ENCODE measurements around the gene PSMA8. TPM values are rescaled to one million over a fixed set of nuclear protein-coding genes. Genes with fewer than 3 reads are reported as not detected.

PSMA8 gene
- total and polyA plus RNA-seq, 7 experiments from 2014 or later: 0.19 to 1.6 (median 0.59) TPM

GRCh38 chr18:26205318-26205717 lies 71.6 kb downstream of the PSMA8 start:
- H3K36me3 Mint-ChIP-seq: peaks cover 0 to 5% (median 0%) of the 10 kb centered on the region in 5 donors
- ChIA-PET POLR2A (no interaction called here), CTCF (no interaction called here)
- intact Hi-C loops (cut with micrococcal nuclease): no loop called here
- Histone ChIP-seq H3K4me3 (ENCODE audit: low read length) (no peak overlapping the region), H3K27me3 (ENCODE audit: control insufficient read depth in 2 of 2, insufficient read depth in 2 of 2, low read length in 2 of 2) (no peaks in the 10 kb centered on the region), H3K36me3 (ENCODE audit: control insufficient read depth in 2 of 3, insufficient read depth in 3 of 3, low read length in 3 of 3) (no peaks in the 10 kb centered on the region), H3K9me3 (ENCODE audit: control insufficient read depth in 2 of 3, low read length in 3 of 3) (no peaks in the 10 kb centered on the region), H3K4me1 (ENCODE audit: control insufficient read depth in 2 of 2, insufficient read depth in 2 of 2, low read length in 2 of 2) (no peaks in the 10 kb centered on the region), H3K27ac (ENCODE audit: low read depth, low read length) (no peak overlapping the region)
- H3K4me3 Mint-ChIP-seq: no peak overlapping the region
- H3K27me3 Mint-ChIP-seq: peaks cover 0 to 3% (median 0%) of the 10 kb centered on the region in 5 donors
- H3K9me3 Mint-ChIP-seq: no peaks in the 10 kb centered on the region
- DNase-seq: no peak
- peak overlapping the region in 3 of 9 donors; percentile 10 to 53 (median 13) for H3K27ac Mint-ChIP-seq
- H3K4me1 Mint-ChIP-seq: peaks cover 4 to 24% (median 5%) of the 10 kb centered on the region in 7 donors
- no peak for ATAC-seq

- peaks cover 0 to 5% (median 0%) of the 10 kb centered on the region in 5 donors for H3K36me3 Mint-ChIP-seq
- DNase-seq (no peak), ATAC-seq (no peak)
- H3K4me1 Mint-ChIP-seq: peaks cover 4 to 32% (median 5%) of the 10 kb centered on the region in 7 donors
- no peaks in the 10 kb centered on the region for H3K27me3 ChIP-seq (ENCODE audit: control insufficient read depth in 2 of 2, insufficient read depth in 2 of 2, low read length in 2 of 2)
- CTCF ChIA-PET: no interaction called here
- H3K4me3 Mint-ChIP-seq: no peak overlapping the region
- POLR2A ChIA-PET: interaction anchor here (1.0 kb wide), 1 partner anchor 9 kb away, joined by 3 read pairs; no protein-coding TSS in a partner anchor
- H3K9me3 ChIP-seq (ENCODE audit: control insufficient read depth in 2 of 3, low read length in 3 of 3): no peaks in the 10 kb centered on the region
- H3K36me3 ChIP-seq (ENCODE audit: control insufficient read depth in 2 of 3, insufficient read depth in 3 of 3, low read length in 3 of 3): no peaks in the 10 kb centered on the region
- peak overlapping the region in 1 of 9 donors; percentile 28 for H3K27ac Mint-ChIP-seq
- no peak overlapping the region for H3K4me3 ChIP-seq (ENCODE audit: low read length)
- intact Hi-C loops (cut with micrococcal nuclease): no loop called here
- peaks cover 0 to 3% (median 0%) of the 10 kb centered on the region in 5 donors for H3K27me3 Mint-ChIP-seq
- H3K4me1 ChIP-seq (ENCODE audit: control insufficient read depth in 2 of 2, insufficient read depth in 2 of 2, low read length in 2 of 2): no peaks in the 10 kb centered on the region
- H3K9me3 Mint-ChIP-seq: no peaks in the 10 kb centered on the region
- no peak overlapping the region for H3K27ac ChIP-seq (ENCODE audit: low read depth, low read length)
Measured at GRCh38 chr18:26206488-26206887, 72.8 kb downstream of the PSMA8 start.

DNA sequence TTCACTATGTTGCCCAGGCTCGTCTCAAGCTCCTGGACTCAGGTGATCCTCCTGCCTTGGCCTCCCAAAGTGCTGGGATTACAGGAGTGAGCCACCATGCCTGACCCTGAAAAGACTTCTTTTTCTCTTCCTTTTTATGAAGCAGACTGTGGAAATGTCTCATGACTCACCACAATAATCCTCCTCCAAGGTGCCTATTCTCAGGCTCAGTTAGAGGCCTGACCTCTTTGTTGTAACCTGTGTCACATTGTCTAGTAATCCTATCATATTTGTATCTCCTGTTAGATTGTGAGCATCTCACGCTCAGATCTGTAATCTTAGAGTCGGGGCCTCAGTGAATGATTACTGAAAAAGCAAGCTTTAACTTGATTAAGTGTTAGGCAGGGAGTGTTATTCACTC lies 74.3 kb downstream of the PSMA8 start:
- Histone ChIP-seq H3K36me3 (ENCODE audit: control insufficient read depth in 2 of 3, insufficient read depth in 3 of 3, low read length in 3 of 3) (no peaks in the 10 kb centered on the region), H3K4me3 (ENCODE audit: low read length) (no peak overlapping the region), H3K9me3 (ENCODE audit: control insufficient read depth in 2 of 3, low read length in 3 of 3) (no peaks in the 10 kb centered on the region), H3K27me3 (ENCODE audit: control insufficient read depth in 2 of 2, insufficient read depth in 2 of 2, low read length in 2 of 2) (no peaks in the 10 kb centered on the region), H3K4me1 (ENCODE audit: control insufficient read depth in 2 of 2, insufficient read depth in 2 of 2, low read length in 2 of 2) (no peaks in the 10 kb centered on the region), H3K27ac (ENCODE audit: low read depth, low read length) (no peak overlapping the region)
- peak overlapping the region in 4 of 9 donors; percentile 3 to 63 (median 40) for H3K27ac Mint-ChIP-seq
- no peaks in the 10 kb centered on the region for H3K9me3 Mint-ChIP-seq
- ChIA-PET POLR2A (interaction anchor here (0.7 to 1.1 kb wide), 2 partner anchors 9 to 15 kb away, joined by 3 to 4 read pairs; no protein-coding TSS in a partner anchor), CTCF (no interaction called here)
- H3K4me3 Mint-ChIP-seq: no peak overlapping the region
- peaks cover 4 to 38% (median 6%) of the 10 kb centered on the region in 7 donors for H3K4me1 Mint-ChIP-seq
- no peak for DNase-seq
- intact Hi-C loops (cut with micrococcal nuclease): no loop called here
- H3K36me3 Mint-ChIP-seq: peaks cover 0 to 5% (median 0%) of the 10 kb centered on the region in 5 donors
- ATAC-seq: no peak
- H3K27me3 Mint-ChIP-seq: peaks cover 0 to 3% (median 0%) of the 10 kb centered on the region in 5 donors

DNA sequence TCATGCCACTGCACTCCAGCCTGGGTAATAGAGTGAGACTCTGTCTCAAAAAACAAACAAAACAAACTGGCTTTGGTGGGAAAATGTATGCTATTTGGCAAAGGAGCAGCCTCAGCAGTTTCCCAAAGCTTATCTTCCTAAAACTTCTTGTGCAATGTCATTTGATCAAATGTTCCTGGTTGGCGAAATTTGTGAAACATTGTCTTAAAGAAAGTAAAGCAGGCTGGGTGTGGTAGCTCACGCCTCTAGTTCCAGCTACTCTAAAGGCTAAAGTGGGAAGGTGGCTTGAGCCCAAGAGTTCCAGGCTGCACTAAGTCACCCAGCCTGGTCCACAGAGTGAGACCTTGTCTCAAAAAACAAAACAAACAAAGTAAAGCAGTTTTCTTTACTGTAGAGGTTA lies 75.3 kb downstream of the PSMA8 start:
- CTCF ChIA-PET: no interaction called here
- no peak overlapping the region for H3K4me3 Mint-ChIP-seq

GRCh38 chr18:26210147-26210546 lies 76.5 kb downstream of the PSMA8 start:
- H3K27ac Mint-ChIP-seq: no peak overlapping the region
- intact Hi-C loops (cut with micrococcal nuclease): no loop called here
- ATAC-seq: no peak
- no peaks in the 10 kb centered on the region for H3K9me3 ChIP-seq (ENCODE audit: control insufficient read depth in 2 of 3, low read length in 3 of 3)
- peaks cover 0 to 2% (median 0%) of the 10 kb centered on the region in 5 donors for H3K27me3 Mint-ChIP-seq
- no peaks in the 10 kb centered on the region for H3K36me3 ChIP-seq (ENCODE audit: control insufficient read depth in 2 of 3, insufficient read depth in 3 of 3, low read length in 3 of 3)
- DNase-seq: no peak
- H3K4me3 Mint-ChIP-seq: no peak overlapping the region
- no peaks in the 10 kb centered on the region for H3K9me3 Mint-ChIP-seq
- H3K4me1 ChIP-seq (ENCODE audit: control insufficient read depth in 2 of 2, insufficient read depth in 2 of 2, low read length in 2 of 2): peaks cover 8 to 11% of the 10 kb centered on the region in 2 donors
- H3K4me3 ChIP-seq (ENCODE audit: low read length): no peak overlapping the region
- ChIA-PET CTCF (no interaction called here), POLR2A (interaction anchor here (1.6 kb wide), 1 partner anchor 14 kb away, joined by 3 read pairs; no protein-coding TSS in a partner anchor)
- H3K27me3 ChIP-seq (ENCODE audit: control insufficient read depth in 2 of 2, insufficient read depth in 2 of 2, low read length in 2 of 2): no peaks in the 10 kb centered on the region
- H3K36me3 Mint-ChIP-seq: peaks cover 0 to 3% (median 0%) of the 10 kb centered on the region in 5 donors
- H3K4me1 Mint-ChIP-seq: peaks cover 14 to 43% (median 16%) of the 10 kb centered on the region in 7 donors
- no peak overlapping the region for H3K27ac ChIP-seq (ENCODE audit: low read depth, low read length)

More for the DNA sequence above, 75.3 kb downstream of the PSMA8 start:
- Histone ChIP-seq H3K27me3 (ENCODE audit: control insufficient read depth in 2 of 2, insufficient read depth in 2 of 2, low read length in 2 of 2) (no peaks in the 10 kb centered on the region), H3K36me3 (ENCODE audit: control insufficient read depth in 2 of 3, insufficient read depth in 3 of 3, low read length in 3 of 3) (no peaks in the 10 kb centered on the region), H3K9me3 (ENCODE audit: control insufficient read depth in 2 of 3, low read length in 3 of 3) (no peaks in the 10 kb centered on the region), H3K27ac (ENCODE audit: low read depth, low read length) (no peak overlapping the region), H3K4me3 (ENCODE audit: low read length) (no peak overlapping the region), H3K4me1 (ENCODE audit: control insufficient read depth in 2 of 2, insufficient read depth in 2 of 2, low read length in 2 of 2) (no peaks in the 10 kb centered on the region)
- H3K9me3 Mint-ChIP-seq: no peaks in the 10 kb centered on the region
- peaks cover 0 to 5% (median 0%) of the 10 kb centered on the region in 5 donors for H3K36me3 Mint-ChIP-seq
- H3K27me3 Mint-ChIP-seq: peaks cover 0 to 3% (median 0%) of the 10 kb centered on the region in 5 donors
- intact Hi-C loops (cut with micrococcal nuclease): no loop called here
- peaks cover 4 to 35% (median 6%) of the 10 kb centered on the region in 7 donors for H3K4me1 Mint-ChIP-seq
- POLR2A ChIA-PET: interaction anchor here (0.8 to 1.6 kb wide), 3 partner anchors 14 to 17 kb away, joined by 3 to 4 read pairs (median 3); no protein-coding TSS in a partner anchor
- ATAC-seq: no peak
- peak overlapping the region in 1 of 9 donors; percentile 89 for H3K27ac Mint-ChIP-seq
- no peak for DNase-seq

DNA sequence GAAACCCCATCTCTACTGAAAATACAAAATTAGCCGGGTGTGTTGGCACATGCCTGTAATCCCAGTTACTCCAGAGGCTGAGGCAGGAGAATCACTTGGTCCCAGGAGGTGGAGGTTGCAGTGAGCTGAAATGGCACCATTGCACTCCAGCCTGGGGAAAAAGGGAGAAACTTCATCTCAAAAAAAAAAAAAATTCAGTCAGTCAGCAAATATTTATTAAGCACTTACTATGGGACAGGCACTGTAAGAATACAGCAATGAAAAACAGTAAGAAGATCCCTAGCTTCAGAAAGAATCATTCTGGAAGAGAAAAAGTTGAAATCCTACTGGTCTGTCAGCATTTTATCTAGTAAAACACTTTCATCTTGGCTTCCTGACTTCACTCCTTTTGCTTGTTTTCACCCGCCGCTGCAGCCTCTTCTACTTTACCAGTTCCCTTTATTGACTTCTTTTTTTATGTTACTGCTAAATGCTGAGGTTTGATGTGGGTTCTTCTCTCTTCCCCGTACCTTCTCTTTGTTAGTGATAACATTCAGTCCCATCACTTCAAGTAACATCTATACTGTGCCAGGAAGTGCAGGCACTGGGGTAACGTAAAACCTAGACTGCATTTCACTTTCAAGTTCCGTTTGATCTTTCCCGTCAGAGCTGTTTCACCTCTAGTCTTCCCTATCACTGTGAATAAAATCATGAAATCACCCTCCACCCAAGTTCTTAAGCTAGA lies 81.7 kb downstream of the PSMA8 start:
- intact Hi-C loops (cut with micrococcal nuclease): loop anchor here (1.0 to 5.0 kb wide), 5 partner anchors 11 to 125 kb away; partner anchors contain the start of genes TAF4B (in 2 of the 2) and SS18 (in 1 of the 2)
- DNase-seq (peak in 8 of 9 donors; percentile 25 to 93 (median 87)), ATAC-seq (peak; percentile 98)
- Histone ChIP-seq H3K4me1 (ENCODE audit: control insufficient read depth in 2 of 2, insufficient read depth in 2 of 2, low read length in 2 of 2) (peaks cover 11 to 18% of the 10 kb centered on the region in 2 donors), H3K9me3 (ENCODE audit: control insufficient read depth in 2 of 3, low read length in 3 of 3) (no peaks in the 10 kb centered on the region), H3K36me3 (ENCODE audit: control insufficient read depth in 2 of 3, insufficient read depth in 3 of 3, low read length in 3 of 3) (no peaks in the 10 kb centered on the region), H3K27ac (ENCODE audit: low read depth, low read length) (peak overlapping the region; percentile 58), H3K27me3 (ENCODE audit: control insufficient read depth in 2 of 2, insufficient read depth in 2 of 2, low read length in 2 of 2) (no peaks in the 10 kb centered on the region), H3K4me3 (ENCODE audit: low read length) (no peak overlapping the region)
- peaks cover 0 to 2% (median 0%) of the 10 kb centered on the region in 11 donors for H3K9me3 Mint-ChIP-seq
- peaks cover 19 to 50% (median 30%) of the 10 kb centered on the region in 7 donors for H3K4me1 Mint-ChIP-seq
- H3K36me3 Mint-ChIP-seq: no peaks in the 10 kb centered on the region
- peak overlapping the region; percentile 80 to 98 (median 91) for H3K27ac Mint-ChIP-seq
- ChIA-PET CTCF (interaction anchor here (0.6 to 2.2 kb wide), 3 partner anchors 11 to 94 kb away, joined by 3 to 7 read pairs (median 4); partner anchors contain the start of gene TAF4B), POLR2A (interaction anchor here (0.7 to 3.0 kb wide), 6 partner anchors 8 to 512 kb away, joined by 3 to 25 read pairs (median 4); partner anchors contain the start of genes PSMA8 and TAF4B)
- H3K4me3 Mint-ChIP-seq: peak overlapping the region; percentile 29 to 82 (median 60)
- H3K27me3 Mint-ChIP-seq: no peaks in the 10 kb centered on the region

Data from naive thymus-derived CD4-positive, alpha-beta T cell (primary cell).